Adrenal gland (tissue), 12 donors: ENCODE measurements around the gene LBHD2. TPM values are rescaled to one million over a fixed set of nuclear protein-coding genes. Genes with fewer than 3 reads are reported as not detected.

Source experiments
- DNase-seq, 7 donors: peaks; one replicate each; pipeline ENCODE4 v3.0.0-alpha.2; 2019 to 2020
- H3K27ac ChIP-seq, 5 donors: fragments of 200-600 bp; sonication (generic) in 4 of 5; 1 replicate in 3 of 5; 2 replicates in 2 of 5; pipeline versions ENCODE4 v1.5.1 to v1.8.0; 2016 to 2020; ENCODE audit warnings: mild to moderate bottlenecking in 1 of 5
- H3K27me3 ChIP-seq: fragments of 200-600 bp; 2 replicates; pipeline ENCODE4 v1.8.0; 2021
- H3K36me3 ChIP-seq, 2 donors: fragments of 200-600 bp; replicated peaks in 1 of 2; 1 replicate in 1 of 2; 2 replicates in 1 of 2; pipeline versions ENCODE4 v1.5.1 to v1.8.0; 2018 to 2022
- H3K4me1 ChIP-seq, 2 donors: fragments of 200-600 bp; replicated peaks in 1 of 2; 1 replicate in 1 of 2; 2 replicates in 1 of 2; pipeline versions ENCODE4 v1.5.1 to v1.8.0; 2018 to 2021
- H3K4me3 ChIP-seq, 4 donors: fragments of 200-600 bp; sonication (generic) in 3 of 4; one replicate each; pipeline ENCODE4 v1.5.1; 2016 to 2018
- H3K9me3 ChIP-seq, 3 donors: fragments of 200-600 bp; sonication (generic) in 1 of 3; replicated peaks in 1 of 3; 1 replicate in 2 of 3; 2 replicates in 1 of 3; pipeline versions ENCODE4 v1.5.1 to v1.8.0; 2016 to 2021
- POLR2A ChIP-seq, 2 donors: fragments of 450-650 bp; IDR thresholded peaks; one replicate each; pipeline ENCODE4 v1.6.1; 2017; ENCODE audit warnings: antibody characterized with exemption in 2 of 2, mild to moderate bottlenecking in 2 of 2, moderate library complexity in 1 of 2
- WGBS, 4 donors: extraction: QIAGEN DNeasy Blood & Tissue Kit in 2 of 4; methylation state at CpG; one replicate each; pipeline versions ENCODE4 v1.1.5 to v1.1.7; 2013 to 2017; 5-methylcytosine and 5-hydroxymethylcytosine counted together
- intact Hi-C, 2 donors: fragments of 100-400 bp; cut with DNase I; formaldehyde crosslinking; loops; one replicate each; pipeline versions ENCODE4 v1.14.1 to v1.15.0; 2022 to 2023
- polyA plus RNA-seq, 3 donors: library from polyadenylated mRNA; stranded (reverse); fragments of 200-250 nt in 2 of 3; fragments of 350-450 nt in 1 of 3; fragmentation: Illumina TruSeq in 1 of 3; extraction: RNeasy Lipid Tissue Mini Kit (QIAGEN cat#74804) in 1 of 3; gene quantifications; one replicate each; pipeline ENCODE4 v1.2.3, GENCODE V29; 2013 to 2014
- total RNA-seq, 9 donors: library from RNA; depleted of rRNA in 4 of 9; stranded (reverse); fragments of >200 nt in 4 of 9; fragments of 120-200 nt in 1 of 9; fragmentation: NEBNext Ultra II Directional in 1 of 9; extraction: Animal tissue kit (Norgen Biotek cat#: 25700) in 1 of 9; gene quantifications; one replicate each; pipeline versions ENCODE4 v1.1.0 to v1.2.4, GENCODE V29; 2013 to 2023
- TF ChIP-seq, protein P1 (sequence below), 6 experiments: fragments of 450-650 bp in 4 of 6; fragments of 200-600 bp in 2 of 6; sonication (generic) in 1 of 6; IDR thresholded peaks; 1 replicate in 5 of 6; 2 replicates in 1 of 6; pipeline versions ENCODE4 v1.5.1 to v1.8.0; 2016 to 2021; ENCODE audit warnings: antibody characterized with exemption in 6 of 6, mild to moderate bottlenecking in 2 of 6, moderate library complexity in 1 of 6
- donor health status: healthy with polysubstance abuse.
- donor health status: Bipolar disorder and iron deficiency.
- donor health status: DM: yes; HTN: yes; CAD: no.
- donor health status: DM: no; HTN: no; CAD: no.
- donor health status: DM: no; HTN: no; CAD: no.
- donor health status: DM: yes; HTN: yes; CAD: no.

The LBHD2 gene
- total and polyA plus RNA-seq, 12 donors: 2.1 TPM; not detected in 11

DNA sequence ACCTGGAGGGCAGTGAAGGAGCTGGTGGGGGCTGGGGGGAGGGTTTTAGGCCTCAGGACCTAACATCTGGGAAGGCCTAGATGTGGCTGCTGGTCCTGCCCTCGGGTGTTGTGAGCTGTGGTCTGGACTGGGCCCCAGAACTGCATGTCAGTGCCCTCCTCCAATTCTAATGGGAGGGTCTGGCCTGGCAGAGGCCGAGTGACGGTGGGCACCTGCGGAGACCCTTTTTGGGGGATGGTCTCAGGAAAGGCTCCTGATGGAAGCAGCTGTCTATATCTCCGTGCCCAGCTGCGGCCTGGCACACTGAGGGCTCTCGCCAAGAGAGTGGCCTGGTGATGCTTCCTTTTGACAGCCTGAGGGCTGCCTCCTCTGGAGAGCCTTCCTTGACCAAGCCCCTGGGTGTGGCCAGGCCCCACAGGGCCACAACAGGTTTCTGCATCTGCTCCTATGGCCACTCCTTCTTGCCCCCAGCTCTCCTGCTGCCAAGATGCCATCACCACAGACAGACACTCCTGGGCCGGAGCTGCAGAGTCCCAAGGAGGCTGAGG lies 15.8 kb downstream of the LBHD2 start:
- no peak for TF ChIP-seq POLR2A (IDR thresholded peaks at IDR 0.05)
- TF ChIP-seq, protein P1, sequence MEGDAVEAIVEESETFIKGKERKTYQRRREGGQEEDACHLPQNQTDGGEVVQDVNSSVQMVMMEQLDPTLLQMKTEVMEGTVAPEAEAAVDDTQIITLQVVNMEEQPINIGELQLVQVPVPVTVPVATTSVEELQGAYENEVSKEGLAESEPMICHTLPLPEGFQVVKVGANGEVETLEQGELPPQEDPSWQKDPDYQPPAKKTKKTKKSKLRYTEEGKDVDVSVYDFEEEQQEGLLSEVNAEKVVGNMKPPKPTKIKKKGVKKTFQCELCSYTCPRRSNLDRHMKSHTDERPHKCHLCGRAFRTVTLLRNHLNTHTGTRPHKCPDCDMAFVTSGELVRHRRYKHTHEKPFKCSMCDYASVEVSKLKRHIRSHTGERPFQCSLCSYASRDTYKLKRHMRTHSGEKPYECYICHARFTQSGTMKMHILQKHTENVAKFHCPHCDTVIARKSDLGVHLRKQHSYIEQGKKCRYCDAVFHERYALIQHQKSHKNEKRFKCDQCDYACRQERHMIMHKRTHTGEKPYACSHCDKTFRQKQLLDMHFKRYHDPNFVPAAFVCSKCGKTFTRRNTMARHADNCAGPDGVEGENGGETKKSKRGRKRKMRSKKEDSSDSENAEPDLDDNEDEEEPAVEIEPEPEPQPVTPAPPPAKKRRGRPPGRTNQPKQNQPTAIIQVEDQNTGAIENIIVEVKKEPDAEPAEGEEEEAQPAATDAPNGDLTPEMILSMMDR (IDR thresholded peaks at IDR 0.05): no peak
- Histone ChIP-seq H3K36me3 (no peaks in the 10 kb centered on the region), H3K4me3 (no peak overlapping the region), H3K9me3 (no peaks in the 10 kb centered on the region), H3K4me1 (peaks cover 8 to 16% of the 10 kb centered on the region in 2 donors), H3K27me3 (peaks cover 17% of the 10 kb centered on the region), H3K27ac (no peak overlapping the region)
- WGBS, 4 donors: 80 to 88% (median 85%) methylated on average over 1 to 8 of the region's 8 CpGs
- no peak for DNase-seq
- intact Hi-C loops: loop anchor here in 1 of 2 donors (5.0 kb wide), 1 partner anchor 87 kb away; no protein-coding TSS in a partner anchor

DNA sequence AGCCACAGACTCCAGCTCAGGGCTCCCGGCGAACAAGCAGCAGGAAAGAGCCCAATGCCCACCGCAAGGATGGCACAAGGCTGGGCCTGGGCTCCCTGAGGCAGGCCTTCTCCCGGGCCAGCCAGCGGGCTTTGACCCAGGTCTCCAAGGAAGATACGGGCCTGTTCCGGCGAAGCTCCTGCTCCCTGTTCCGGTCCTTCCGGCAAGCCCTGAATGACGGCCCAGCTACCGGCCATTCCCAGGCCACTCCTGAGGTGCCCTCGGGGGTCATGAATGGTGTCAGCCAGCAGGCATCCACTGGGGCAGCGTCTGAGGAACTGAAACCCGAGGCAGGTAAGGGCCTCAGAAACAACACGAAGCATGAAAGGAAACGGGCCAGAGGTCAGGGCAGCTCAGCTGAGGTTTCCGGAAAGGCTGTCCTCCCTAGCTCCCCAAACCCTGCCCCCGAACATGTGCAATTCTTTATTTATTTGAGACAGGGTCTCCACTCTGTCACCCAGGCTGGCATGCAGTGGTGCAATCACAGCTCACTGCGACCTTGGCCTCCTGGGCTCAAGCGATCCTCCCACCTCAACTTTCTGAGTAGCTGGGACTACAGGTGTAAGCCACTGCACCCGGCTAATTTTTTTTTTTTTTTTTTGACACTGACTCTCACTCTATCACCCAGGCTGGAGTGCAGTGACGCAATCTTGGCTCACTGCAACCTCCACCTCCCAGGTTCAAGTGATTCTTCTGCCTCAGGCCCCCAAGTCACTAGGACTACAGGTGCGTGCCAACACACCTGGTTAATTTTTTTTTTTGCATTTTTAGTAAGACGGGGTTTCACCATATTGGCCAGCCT lies 16.5 kb downstream of the LBHD2 start:
- WGBS, 4 donors: 86 to 90% (median 88%) methylated on average over 11 to 25 of the region's 25 CpGs
- intact Hi-C loops: loop anchor here in 1 of 2 donors (5.0 kb wide), 1 partner anchor 87 kb away; no protein-coding TSS in a partner anchor
- H3K4me1 ChIP-seq: peaks cover 8 to 16% of the 10 kb centered on the region in 2 donors

DNA sequence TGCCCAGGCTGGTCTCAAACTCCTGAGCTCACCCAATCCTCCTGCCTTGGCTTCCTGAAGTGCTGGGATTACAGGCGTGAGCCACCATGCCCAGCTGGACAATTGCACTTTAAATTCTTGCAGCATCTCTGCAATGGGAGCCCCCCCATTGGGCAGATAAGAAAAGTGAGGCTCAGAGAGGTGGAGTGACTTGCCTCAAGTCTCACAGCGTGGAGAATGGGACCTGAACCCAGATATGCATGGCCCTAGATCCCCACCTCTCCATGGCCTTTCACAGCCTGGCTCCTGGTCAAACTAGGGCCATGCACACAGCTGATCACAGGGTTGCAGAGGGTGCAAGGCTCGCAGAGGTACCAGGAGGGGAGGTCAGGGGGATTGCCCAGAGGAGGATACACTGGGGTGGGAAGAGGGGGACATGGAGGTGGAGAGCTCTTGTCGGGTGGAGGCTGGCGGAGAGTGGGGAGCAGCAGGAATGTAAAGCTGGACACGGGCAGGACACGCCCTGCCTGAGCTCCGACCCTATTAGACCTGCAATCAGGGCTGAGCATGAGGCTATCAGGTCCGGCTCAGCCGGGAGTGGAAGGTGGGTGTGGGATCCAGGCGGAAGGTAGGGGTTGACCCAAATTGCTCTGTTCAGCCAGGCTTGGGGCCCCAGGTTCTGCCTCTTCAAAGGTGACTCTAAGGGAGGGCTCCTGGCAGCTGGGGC lies 17.4 kb downstream of the LBHD2 start:
- H3K27me3 ChIP-seq: peaks cover 17% of the 10 kb centered on the region
- TF ChIP-seq POLR2A (IDR thresholded peaks at IDR 0.05): no peak
- TF ChIP-seq, protein P1 (IDR thresholded peaks at IDR 0.05): no peak

More for the DNA sequence above, 16.5 kb downstream of the LBHD2 start:
- DNase-seq: no peak
- peaks cover 17% of the 10 kb centered on the region for H3K27me3 ChIP-seq
- TF ChIP-seq, protein P1 (IDR thresholded peaks at IDR 0.05): no peak
- no peak for TF ChIP-seq POLR2A (IDR thresholded peaks at IDR 0.05)
- H3K9me3 ChIP-seq: no peaks in the 10 kb centered on the region
- no peaks in the 10 kb centered on the region for H3K36me3 ChIP-seq
- H3K27ac ChIP-seq: no peak overlapping the region
- no peak overlapping the region for H3K4me3 ChIP-seq

More for the DNA sequence above, 17.4 kb downstream of the LBHD2 start:
- Histone ChIP-seq H3K27ac (no peak overlapping the region), H3K4me1 (peaks cover 8 to 16% of the 10 kb centered on the region in 2 donors), H3K36me3 (no peaks in the 10 kb centered on the region), H3K4me3 (no peak overlapping the region), H3K9me3 (no peaks in the 10 kb centered on the region)
- no peak for DNase-seq
- intact Hi-C loops: loop anchor here in 1 of 2 donors (5.0 kb wide), 1 partner anchor 86 kb away; no protein-coding TSS in a partner anchor
- WGBS, 4 donors: 89 to 96% (median 93%) methylated on average over 10 to 11 of the region's 11 CpGs
